HepG2 (cell line): Measurements from ENCODE around the gene NCBP3. TPM values are rescaled to one million over a fixed set of nuclear protein-coding genes. Genes with fewer than 3 reads are reported as not detected.
A peak's percentile ranks its signal among the peaks of the same experiment; 100 is the strongest.

Experiments used
- BRCA1 ChIP-seq: sonication (generic); formaldehyde crosslinking; IDR thresholded peaks from 2 replicates; pipeline ENCODE4 v1.4.0; 2020; ENCODE audit warnings: missing genetic modification reagents
- HNRNPH1 ChIP-seq: fragments of 200-400 bp; formaldehyde crosslinking; optimal IDR thresholded peaks from 2 replicates; pipeline ENCODE3; 2017; ENCODE audit warnings: mild to moderate bottlenecking, low read depth, low read length
- LRRFIP1 ChIP-seq: sonication (generic); formaldehyde crosslinking; conservative IDR thresholded peaks from 2 replicates; pipeline ENCODE4 v1.4.0; 2020; ENCODE audit warnings: missing genetic modification reagents
- NFAT5 ChIP-seq: sonication (generic); formaldehyde crosslinking; IDR thresholded peaks from 2 replicates; pipeline ENCODE4 v1.4.0; 2020; ENCODE audit warnings: missing genetic modification reagents
- TFDP1 ChIP-seq: IDR thresholded peaks from 2 replicates; pipeline ENCODE4 v1.6.1; 2016; ENCODE audit warnings: missing compliant biosample characterization, missing genetic modification reagents, borderline replicate concordance
- ZMAT3 ChIP-seq: sonication (generic); formaldehyde crosslinking; conservative IDR thresholded peaks from 2 replicates; pipeline ENCODE4 v1.7.0; 2021; ENCODE audit warnings: missing genetic modification reagents
- ZNF503 ChIP-seq: sonication (generic); formaldehyde crosslinking; IDR thresholded peaks from 2 replicates; pipeline ENCODE4 v1.4.0; 2020; ENCODE audit warnings: missing genetic modification reagents
- ZNF746 ChIP-seq: sonication (generic); formaldehyde crosslinking; IDR thresholded peaks from 2 replicates; pipeline ENCODE4 v1.8.0; 2022; ENCODE audit warnings: mild to moderate bottlenecking, missing genetic modification reagents
- ZNF879 ChIP-seq: sonication (generic); formaldehyde crosslinking; IDR thresholded peaks from 2 replicates; pipeline ENCODE4 v1.8.1; 2023; ENCODE audit warnings: missing genetic modification reagents
- polyA plus RNA-seq, 8 experiments: library from polyadenylated mRNA; depleted of rRNA in 3 of 8; stranded (reverse) in 7 of 8; unstranded in 1 of 8; fragments of >200 nt; fragmentation: Illumina TruSeq in 4 of 8; extraction: Trizol in 4 of 8; gene quantifications; 2 replicates each; pipeline versions ENCODE4 v1.2.1 to v1.2.3, GENCODE V29; 2011 to 2016; ENCODE audit warnings: low read depth in 4 of 8, missing spikeins in 1 of 8, mixed read lengths in 1 of 8; ENCODE audit not compliant: insufficient read depth in 1 of 8
- total RNA-seq, 5 experiments: library from RNA; depleted of rRNA; stranded (reverse); fragments of >200 nt; fragmentation: Illumina TruSeq; extraction: Trizol; gene quantifications; 2 replicates each; pipeline ENCODE4 v1.2.3, GENCODE V29; 2016; ENCODE audit warnings: low read depth in 1 of 5
- TF ChIP-seq, protein P1 (sequence below): sonication (generic); formaldehyde crosslinking; IDR thresholded peaks from 2 replicates; pipeline ENCODE4 v1.5.0; 2020; ENCODE audit warnings: missing genetic modification reagents

The NCBP3 gene
- total and polyA plus RNA-seq, 2 of the 13 experiments (the other 11 are each of a cell fraction or from before 2014, with no cell fraction given) = 19.5 to 24.8 TPM

- TF ChIP-seq TFDP1 (CRISPR knock-in tag) = peak; percentile 30; the same call in 1 of the 2 replicates
- no peak for TF ChIP-seq HNRNPH1
- TF ChIP-seq NFAT5 (CRISPR knock-in tag) = peak; percentile 57; the same call in 1 of the 2 replicates
- peak; percentile 58; the same call in 1 of the 2 replicates for TF ChIP-seq ZNF503
- TF ChIP-seq ZMAT3 (CRISPR knock-in tag) = peak; percentile 61; the same call in 1 of the 2 replicates
- no peak for TF ChIP-seq ZNF879 (CRISPR knock-in tag)
- 0 out of 2 replicates have a peak, but pooled peaks have one; percentile 33 for TF ChIP-seq ZNF746 (CRISPR knock-in tag)
- TF ChIP-seq BRCA1 (CRISPR knock-in tag) = 0 out of 2 replicates have a peak, but pooled peaks have one; percentile 70
- TF ChIP-seq, protein P1, sequence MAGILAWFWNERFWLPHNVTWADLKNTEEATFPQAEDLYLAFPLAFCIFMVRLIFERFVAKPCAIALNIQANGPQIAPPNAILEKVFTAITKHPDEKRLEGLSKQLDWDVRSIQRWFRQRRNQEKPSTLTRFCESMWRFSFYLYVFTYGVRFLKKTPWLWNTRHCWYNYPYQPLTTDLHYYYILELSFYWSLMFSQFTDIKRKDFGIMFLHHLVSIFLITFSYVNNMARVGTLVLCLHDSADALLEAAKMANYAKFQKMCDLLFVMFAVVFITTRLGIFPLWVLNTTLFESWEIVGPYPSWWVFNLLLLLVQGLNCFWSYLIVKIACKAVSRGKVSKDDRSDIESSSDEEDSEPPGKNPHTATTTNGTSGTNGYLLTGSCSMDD (CRISPR knock-in tag) = no peak
- TF ChIP-seq LRRFIP1 (CRISPR knock-in tag) = no peak
These were observed 51.3 kb downstream of the NCBP3 start (continued) for GRCh38 chr17:3794557-3795389.
